IMR-90 (cell line): ENCODE results near the gene CDH9. TPM values are rescaled to one million over a fixed set of nuclear protein-coding genes. Genes with fewer than 3 reads are reported as not detected.

ENCODE experiments used
- ATAC-seq: fragments of 200-7000 bp; cut with Tn5 transposase; 2 replicates; pipeline ENCODE4 v1.9.1; 2020; ENCODE audit warnings: low read depth, mild to moderate bottlenecking, moderate library complexity
- Bru-seq: library from RNA; stranded (reverse); fragments of 400-500 nt; gene quantifications from one replicate; lab custom pipeline; 2021; lab: Mats Ljungman, UMichigan
- BruChase-seq, 2 experiments: library from RNA; stranded (reverse); fragments of 400-500 nt; gene quantifications; one replicate each; lab custom pipeline; 2021; lab: Mats Ljungman, UMichigan
- BruUV-seq: library from RNA; stranded (reverse); fragments of 400-500 nt; replicated peaks from 2 replicates; lab custom pipeline; 2021; lab: Mats Ljungman, UMichigan
- CTCF ChIA-PET: fragments of 300-600 bp; formaldehyde crosslinking; extraction: SDS; loops from one replicate; lab custom pipeline; 2021; ENCODE audit warnings: antibody characterized with exemption; lab: Yijun Ruan, JAX
- POLR2A ChIA-PET: fragments of 300-600 bp; sonication (Branson Sonifier 250); formaldehyde crosslinking; loops from one replicate; lab custom pipeline; 2022; ENCODE audit warnings: antibody characterized with exemption; ENCODE audit not compliant: unreplicated experiment; lab: Charles Lee
- DNase-seq: peaks from one replicate; pipeline ENCODE4 v3.0.0; 2013
- H2AFZ ChIP-seq: replicated peaks from 2 replicates; pipeline ENCODE3; 2013; ENCODE audit warnings: low read length, mild to moderate bottlenecking; ENCODE audit not compliant: poor library complexity
- H2AK5ac ChIP-seq: 2 replicates; pipeline ENCODE4 v1.6.1; 2013; ENCODE audit warnings: low read depth, low read length, inconsistent platforms
- H2AK9ac ChIP-seq: replicated peaks from 2 replicates; pipeline ENCODE3; 2013; ENCODE audit warnings: mild to moderate bottlenecking, low read depth, low read length, moderate library complexity; ENCODE audit not compliant: poor library complexity
- H2BK120ac ChIP-seq: 2 replicates; pipeline ENCODE4 v1.6.1; 2013; ENCODE audit warnings: low read depth, low read length, inconsistent platforms
- H2BK15ac ChIP-seq: 3 replicates; pipeline ENCODE4 v1.6.1; 2013; ENCODE audit warnings: low read depth, low read length, inconsistent platforms
- H2BK20ac ChIP-seq: 2 replicates; pipeline ENCODE4 v1.6.1; 2013; ENCODE audit warnings: low read depth, mild to moderate bottlenecking, inconsistent platforms, low read length, moderate library complexity
- H2BK5ac ChIP-seq: 2 replicates; pipeline ENCODE4 v1.6.1; 2013; ENCODE audit warnings: mild to moderate bottlenecking, low read depth, low read length, inconsistent platforms; ENCODE audit not compliant: poor library complexity, severe bottlenecking
- H3K14ac ChIP-seq: replicated peaks from 2 replicates; pipeline ENCODE4 v1.6.1; 2013; ENCODE audit warnings: low read depth, low read length, inconsistent platforms
- H3K18ac ChIP-seq: 2 replicates; pipeline ENCODE4 v1.6.1; 2013; ENCODE audit warnings: low read depth, low read length, control low read depth
- H3K23ac ChIP-seq: 2 replicates; pipeline ENCODE4 v1.6.1; 2013; ENCODE audit warnings: low read depth, low read length, inconsistent platforms
- H3K27ac ChIP-seq: 2 replicates; pipeline ENCODE4 v1.5.1; 2013; ENCODE audit warnings: mild to moderate bottlenecking, control low read depth, low read length; ENCODE audit not compliant: insufficient read depth
- H3K27me3 ChIP-seq: 2 replicates; pipeline ENCODE4 v1.6.1; 2013; ENCODE audit warnings: low read length; ENCODE audit not compliant: control insufficient read depth, insufficient read depth
- H3K36me3 ChIP-seq: 2 replicates; pipeline ENCODE4 v1.6.1; 2013; ENCODE audit warnings: low read length, mixed read lengths; ENCODE audit not compliant: control insufficient read depth, insufficient read depth
- H3K4ac ChIP-seq: 2 replicates; pipeline ENCODE4 v1.6.1; 2013; ENCODE audit warnings: low read depth, low read length, inconsistent platforms
- H3K4me1 ChIP-seq: 2 replicates; pipeline ENCODE4 v1.6.1; 2013; ENCODE audit warnings: low read length, mixed read lengths; ENCODE audit not compliant: control insufficient read depth, insufficient read depth
- H3K4me2 ChIP-seq: 2 replicates; pipeline ENCODE4 v1.6.1; 2013; ENCODE audit warnings: low read depth, mild to moderate bottlenecking, control low read depth, low read length, moderate library complexity
- H3K4me3 ChIP-seq: 2 replicates; pipeline ENCODE4 v1.5.1; 2013; ENCODE audit warnings: low read depth, mild to moderate bottlenecking, control low read depth, low read length, moderate library complexity; ENCODE audit not compliant: insufficient read depth
- H3K56ac ChIP-seq: 2 replicates; pipeline ENCODE4 v1.6.1; 2013; ENCODE audit warnings: low read length, inconsistent platforms; ENCODE audit not compliant: insufficient read depth; ENCODE audit errors: extremely low read depth
- H3K79me1 ChIP-seq, 2 experiments: 2 replicates each; pipeline ENCODE4 v1.6.1; 2013; ENCODE audit warnings: low read length in 2 of 2, inconsistent platforms in 1 of 2, low read depth in 1 of 2
- H3K9ac ChIP-seq: 2 replicates; pipeline ENCODE4 v1.6.1; 2013; ENCODE audit warnings: low read depth, low read length, control low read depth
- H3K9me1 ChIP-seq: 2 replicates; pipeline ENCODE4 v1.6.1; 2013; ENCODE audit warnings: low read length, inconsistent platforms; ENCODE audit not compliant: insufficient read depth
- H3K9me3 ChIP-seq: 2 replicates; pipeline ENCODE4 v1.6.1; 2013; ENCODE audit warnings: low read length; ENCODE audit not compliant: control insufficient read depth, insufficient read depth
- H4K20me1 ChIP-seq: 2 replicates; pipeline ENCODE4 v1.6.1; 2013; ENCODE audit warnings: low read length, inconsistent platforms; ENCODE audit not compliant: insufficient read depth
- H4K5ac ChIP-seq: 2 replicates; pipeline ENCODE4 v1.6.1; 2013; ENCODE audit warnings: mild to moderate bottlenecking, low read depth, low read length, control low read depth
- H4K8ac ChIP-seq, 2 experiments: 2 replicates each; pipeline ENCODE4 v1.6.1; 2013; ENCODE audit warnings: low read depth in 2 of 2, low read length in 2 of 2, control low read depth in 1 of 2, inconsistent platforms in 1 of 2
- H4K91ac ChIP-seq: 2 replicates; pipeline ENCODE4 v1.6.1; 2013; ENCODE audit warnings: low read depth, low read length, inconsistent platforms; ENCODE audit not compliant: insufficient read depth
- BHLHE40 ChIP-seq: fragments of 150-350 bp; IDR thresholded peaks from 2 replicates; pipeline ENCODE4 v1.6.1; 2016; ENCODE audit warnings: mild to moderate bottlenecking, low read depth, low read length
- CEBPB ChIP-seq: IDR thresholded peaks from 2 replicates; pipeline ENCODE4 v1.6.1; 2012; ENCODE audit warnings: low read depth, low read length, improper control_type of control experiment
- CHD1 ChIP-seq: IDR thresholded peaks from 2 replicates; pipeline ENCODE4 v1.6.1; 2012; ENCODE audit warnings: low read depth, low read length, improper control_type of control experiment
- CTCF ChIP-seq: conservative IDR thresholded peaks from 2 replicates; pipeline ENCODE4 v1.5.1; 2012; ENCODE audit warnings: mild to moderate bottlenecking, low read depth, low read length, improper control_type of control experiment
- ELK1 ChIP-seq: fragments of 150-350 bp; IDR thresholded peaks from 2 replicates; pipeline ENCODE4 v1.6.1; 2016; ENCODE audit warnings: low read depth, mild to moderate bottlenecking, low read length, moderate library complexity, borderline replicate concordance
- FOS ChIP-seq: fragments of 150-350 bp; IDR thresholded peaks from 2 replicates; pipeline ENCODE4 v1.6.1; 2016; ENCODE audit warnings: low read depth, low read length
- MAFK ChIP-seq: IDR thresholded peaks from 2 replicates; pipeline ENCODE4 v1.6.1; 2012; ENCODE audit warnings: low read depth, low read length, improper control_type of control experiment
- MAZ ChIP-seq: IDR thresholded peaks from 2 replicates; pipeline ENCODE4 v1.6.1; 2012; ENCODE audit warnings: low read depth, mild to moderate bottlenecking, low read length, improper control_type of control experiment, moderate library complexity, borderline replicate concordance
- MXI1 ChIP-seq: IDR thresholded peaks from 2 replicates; pipeline ENCODE4 v1.6.1; 2012; ENCODE audit warnings: low read depth, mild to moderate bottlenecking, low read length, moderate library complexity, borderline replicate concordance
- NFE2L2 ChIP-seq: fragments of 150-350 bp; IDR thresholded peaks from 2 replicates; pipeline ENCODE4 v1.6.1; 2016; ENCODE audit warnings: low read depth, mild to moderate bottlenecking, low read length
- POLR2A ChIP-seq: IDR thresholded peaks from 2 replicates; pipeline ENCODE4 v1.6.1; 2012; ENCODE audit warnings: mild to moderate bottlenecking, low read depth, low read length
- RAD21 ChIP-seq: IDR thresholded peaks from 2 replicates; pipeline ENCODE4 v1.6.1; 2012; ENCODE audit warnings: low read length, improper control_type of control experiment
- RCOR1 ChIP-seq: IDR thresholded peaks from 2 replicates; pipeline ENCODE4 v1.6.1; 2012; ENCODE audit warnings: mild to moderate bottlenecking, low read length, improper control_type of control experiment; ENCODE audit not compliant: insufficient replicate concordance
- RFX5 ChIP-seq: IDR thresholded peaks from 2 replicates; pipeline ENCODE4 v1.8.0; 2012; ENCODE audit warnings: low read depth, mild to moderate bottlenecking, low read length, moderate library complexity
- SMC3 ChIP-seq: fragments of 150-350 bp; IDR thresholded peaks from 2 replicates; pipeline ENCODE4 v1.6.1; 2016; ENCODE audit warnings: low read depth, mild to moderate bottlenecking, antibody characterized with exemption, low read length, moderate library complexity
- USF2 ChIP-seq: fragments of 150-350 bp; IDR thresholded peaks from 2 replicates; pipeline ENCODE4 v1.6.1; 2017; ENCODE audit warnings: mild to moderate bottlenecking, antibody characterized with exemption, low read length, low read depth
- WGBS, 2 experiments: methylation state at CpG; one replicate each; pipeline versions ENCODE4 v1.1.5 to v1.1.7; 2013; ENCODE audit warnings: missing lambda C conversion rate in 2 of 2; ENCODE audit not compliant: insufficient read length in 1 of 2; ENCODE audit errors: extremely low coverage in 2 of 2; 5-methylcytosine and 5-hydroxymethylcytosine counted together
- dilution Hi-C: fragments of 300-500 bp; cut with HindIII; formaldehyde crosslinking; loops from one replicate; pipeline ENCODE4 v1.14.3; 2018; ENCODE audit warnings: low sequenced_read_pairs; ENCODE audit not compliant: unreplicated experiment
- in situ Hi-C: fragments of 300-500 bp; cut with MboI; formaldehyde crosslinking; loops from 3 replicates; pipeline ENCODE4 v1.14.3; 2019; ENCODE audit warnings: low sequenced_read_pairs, inconsistent platforms, mixed read lengths
- intact Hi-C: fragments of 100-400 bp; cut with micrococcal nuclease; formaldehyde crosslinking; loops from 2 replicates; pipeline ENCODE4 v1.10.0; 2022
- long read RNA-seq: library from polyadenylated mRNA; unstranded; transcript quantifications from one replicate; pipeline ENCODE4 v2.0.0, GENCODE V29; 2021; ENCODE audit not compliant: unreplicated experiment
- polyA plus RNA-seq, 3 experiments: library from polyadenylated mRNA; depleted of rRNA; stranded (reverse); fragments of >200 nt; gene quantifications; 2 replicates each; pipeline ENCODE4 v1.2.3, GENCODE V29; 2012; ENCODE audit warnings: low replicate concordance in 1 of 3
- total RNA-seq: library from RNA; depleted of rRNA; stranded (reverse); fragments of >200 nt; gene quantifications from 2 replicates; pipeline ENCODE4 v1.2.3, GENCODE V29; 2012; rRNA removed

CDH9 gene
- total RNA-seq = not detected in 2 replicates
- polyA plus RNA-seq (2012; rRNA removed) = not detected in 2 replicates
- not detected in 2 replicates for polyA plus RNA-seq (2012; cell fraction: cytosol; rRNA removed)
- polyA plus RNA-seq (2012; cell fraction: nucleus; rRNA removed; ENCODE audit: low replicate concordance) = not detected in 2 replicates
- percentile 1 among the genes with signal in this experiment for Bru-seq, nascent RNA
- percentile 0 among the genes with signal in this experiment for BruChase-seq, experiment 1, labeled RNA remaining after a 6-hour chase
- BruChase-seq, experiment 2, labeled RNA remaining after a 2-hour chase = not detected
- long read RNA-seq = 0 reads

- BruUV-seq = no TSS peak
These were observed at the start of gene CDH9 for GRCh38 chr5:27038476-27038875. Gene CDH9, minus strand, starts transcription at chr5:27038586. Its CDS starts 50,253 bp downstream, at chr5:26988333.

More at GRCh38 chr5:27038476-27038875, at the start of gene CDH9:
- no peak within 1 kb of the TSS for H2BK15ac ChIP-seq
- ChIA-PET CTCF (no interaction called here), POLR2A (no interaction called here)
- H4K20me1 ChIP-seq = no peaks in the 10 kb centered on the region
- no peak within 1 kb of the TSS for H3K23ac ChIP-seq
- no peak within 1 kb of the TSS for H4K91ac ChIP-seq
- no peak within 1 kb of the TSS for H2BK120ac ChIP-seq
- no peak within 1 kb of the TSS for H3K4me3 ChIP-seq
- no peak within 1 kb of the TSS for H2AFZ ChIP-seq
- in situ Hi-C loops (no loop called here), dilution Hi-C loops (no loop called here), intact Hi-C loops (no loop called here)
- H3K18ac ChIP-seq = no peak within 1 kb of the TSS
- H2BK20ac ChIP-seq = no peak within 1 kb of the TSS
- H3K9me3 ChIP-seq = no peaks in the 10 kb centered on the region
- DNase-seq (no peak), ATAC-seq (no peak)
- 12% methylated on average over 3 of the region's 12 CpGs; no CpG with 5 or more reads in 1 of the 2 experiments for WGBS, 2 experiments
- H3K4me1 ChIP-seq = no peaks in the 10 kb centered on the region
- no peaks in the 10 kb centered on the region for H3K27me3 ChIP-seq
- H3K9me1 ChIP-seq = no peaks in the 10 kb centered on the region
- TF ChIP-seq MXI1 (no peak), RFX5 (no peak), USF2 (no peak), CTCF (no peak), POLR2A (no peak), CHD1 (no peak), RCOR1 (no peak), CEBPB (no peak), MAFK (no peak), RAD21 (no peak), ELK1 (no peak), NFE2L2 (no peak), BHLHE40 (no peak), SMC3 (no peak), FOS (no peak), MAZ (no peak)
- H2AK5ac ChIP-seq = no peak within 1 kb of the TSS
- no peak within 1 kb of the TSS for H2BK5ac ChIP-seq
- H3K4me2 ChIP-seq = no peak within 1 kb of the TSS
- no peaks in the 10 kb centered on the region for H3K36me3 ChIP-seq
- H3K79me1 ChIP-seq = no peaks in the 10 kb centered on the region
- H4K8ac ChIP-seq = no peak within 1 kb of the TSS
- no peak within 1 kb of the TSS for H3K27ac ChIP-seq
- H3K56ac ChIP-seq = no peak within 1 kb of the TSS
- H3K9ac ChIP-seq = no peak within 1 kb of the TSS
- no peak within 1 kb of the TSS for H3K14ac ChIP-seq
- H3K4ac ChIP-seq = no peak within 1 kb of the TSS
- no peak within 1 kb of the TSS for H4K5ac ChIP-seq
- H2AK9ac ChIP-seq = no peak within 1 kb of the TSS
